ENCODE data around the gene DLGAP4.
"Not testable (repeated sequence)": the region's sequence is repeated elsewhere in the genome, so short reads cannot be mapped to it uniquely, and the experiment has no call there.

Gene DLGAP4

DNA sequence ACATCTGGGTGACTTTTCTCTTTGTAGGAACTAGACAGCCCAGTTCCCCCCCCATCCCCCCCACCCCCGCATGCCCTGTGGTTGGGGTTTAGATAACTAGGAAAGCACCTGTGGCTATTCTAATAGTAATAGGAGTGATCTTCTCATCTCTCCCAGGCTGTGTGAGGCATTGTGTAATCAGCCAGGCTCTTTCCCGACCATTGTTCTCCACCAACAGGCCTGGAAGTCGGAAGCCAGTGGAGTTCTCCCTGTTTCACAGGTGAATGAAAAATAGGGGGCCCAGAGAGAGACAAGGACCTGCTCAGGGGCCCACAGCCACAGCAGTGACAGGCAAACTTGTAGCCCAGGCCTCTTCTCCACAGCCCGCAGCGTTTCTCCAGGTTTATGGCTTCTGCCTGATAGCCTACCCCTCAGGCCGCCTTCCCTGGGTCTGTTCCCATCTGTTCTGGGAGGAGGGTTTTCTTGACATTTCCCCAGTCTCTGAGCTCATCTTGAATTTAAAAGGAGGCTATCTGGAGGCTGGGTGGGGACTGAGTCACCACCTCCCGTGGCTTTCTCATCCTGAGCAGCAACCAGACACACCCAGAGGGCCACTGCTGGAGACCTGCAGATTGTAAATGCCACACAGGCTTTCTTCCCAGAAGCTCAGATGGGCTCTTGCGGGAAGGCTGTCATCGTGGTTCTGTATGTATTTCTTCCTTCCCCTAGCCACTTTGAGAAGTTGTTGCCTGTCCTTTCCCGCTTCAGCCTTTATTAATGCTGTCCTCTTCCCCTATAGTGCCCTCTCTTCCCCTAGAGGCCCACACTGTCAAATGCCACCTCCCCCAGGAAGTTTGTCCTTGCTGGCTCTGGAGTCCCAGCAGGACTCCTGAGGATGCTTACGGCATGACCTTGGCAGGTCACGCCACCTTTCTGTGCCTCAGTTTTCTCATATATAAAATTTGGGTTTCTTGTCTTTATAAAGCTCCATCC is 159.3 kb downstream of the DLGAP4 start:
- Histone ChIP-seq H3K4me1 (ENCODE audit: insufficient read depth, low read length) (peaks cover 32% of the 10 kb centered on the region), H3K9me3 (ENCODE audit: low read length) (no peaks in the 10 kb centered on the region), H2AFZ (ENCODE audit: low read depth, low read length) (no peak overlapping the region), H3K27me3 (ENCODE audit: insufficient read depth, low read length) (no peaks in the 10 kb centered on the region), H3K4me3 (ENCODE audit: low read length) (no peak overlapping the region), H3K36me3 (ENCODE audit: insufficient read depth, low read length) (peaks cover 7% of the 10 kb centered on the region)

DNA sequence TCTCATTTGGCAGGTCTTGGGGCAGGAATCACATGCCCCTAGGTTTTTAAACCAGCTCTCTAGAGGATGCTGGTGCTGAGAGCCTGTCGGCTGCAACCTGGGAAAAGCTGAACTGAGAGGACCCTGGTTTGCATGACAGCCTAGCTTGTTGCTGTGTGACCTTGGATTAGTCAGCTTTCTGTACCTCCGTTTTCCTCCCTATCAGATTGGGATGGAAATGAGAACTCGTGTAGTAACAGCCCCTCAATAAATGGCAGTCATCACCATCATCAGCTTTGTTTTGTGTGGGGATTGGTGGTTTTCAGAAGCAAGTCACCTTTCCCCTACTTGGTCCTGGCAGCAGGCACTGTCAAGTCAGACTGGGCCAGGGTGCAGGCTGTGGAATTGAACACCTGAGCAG is 159.9 kb downstream of the DLGAP4 start:
- Histone ChIP-seq H3K27me3 (ENCODE audit: insufficient read depth, low read length) (no peaks in the 10 kb centered on the region), H2AFZ (ENCODE audit: low read depth, low read length) (no peak overlapping the region), H3K9me3 (ENCODE audit: low read length) (no peaks in the 10 kb centered on the region), H3K4me3 (ENCODE audit: low read length) (no peak overlapping the region), H3K36me3 (ENCODE audit: insufficient read depth, low read length) (peaks cover 7% of the 10 kb centered on the region), H3K4me1 (ENCODE audit: insufficient read depth, low read length) (peaks cover 27% of the 10 kb centered on the region)

GRCh38 chr20:36467076-36467999 is 161.2 kb downstream of the DLGAP4 start:
- no peaks in the 10 kb centered on the region for H3K27me3 ChIP-seq (ENCODE audit: insufficient read depth, low read length)
- H3K9me3 ChIP-seq (ENCODE audit: low read length): no peaks in the 10 kb centered on the region
- H2AFZ ChIP-seq (ENCODE audit: low read depth, low read length): no peak overlapping the region
- peaks cover 27% of the 10 kb centered on the region for H3K4me1 ChIP-seq (ENCODE audit: insufficient read depth, low read length)
- H3K36me3 ChIP-seq (ENCODE audit: insufficient read depth, low read length): peaks cover 7% of the 10 kb centered on the region
- no peak overlapping the region for H3K4me3 ChIP-seq (ENCODE audit: low read length)

- no peak overlapping the region for H2AFZ ChIP-seq (ENCODE audit: low read depth, low read length)
- no peaks in the 10 kb centered on the region for H3K9me3 ChIP-seq (ENCODE audit: low read length)
- H3K4me1 ChIP-seq (ENCODE audit: insufficient read depth, low read length): peaks cover 18% of the 10 kb centered on the region
- H3K36me3 ChIP-seq (ENCODE audit: insufficient read depth, low read length): peaks cover 14% of the 10 kb centered on the region
- no peaks in the 10 kb centered on the region for H3K27me3 ChIP-seq (ENCODE audit: insufficient read depth, low read length)
- no peak overlapping the region for H3K4me3 ChIP-seq (ENCODE audit: low read length)
Measured at GRCh38 chr20:36468149-36469000, 162.2 kb downstream of the DLGAP4 start.

- Histone ChIP-seq H3K27me3 (ENCODE audit: insufficient read depth, low read length) (no peaks in the 10 kb centered on the region), H3K4me3 (ENCODE audit: low read length) (no peak overlapping the region), H3K4me1 (ENCODE audit: insufficient read depth, low read length) (peaks cover 10% of the 10 kb centered on the region), H3K9me3 (ENCODE audit: low read length) (no peaks in the 10 kb centered on the region), H2AFZ (ENCODE audit: low read depth, low read length) (no peak overlapping the region), H3K36me3 (ENCODE audit: insufficient read depth, low read length) (peaks cover 21% of the 10 kb centered on the region)
Measured at GRCh38 chr20:36469973-36470372, 163.8 kb downstream of the DLGAP4 start.

GRCh38 chr20:36471885-36472636 is 165.9 kb downstream of the DLGAP4 start:
- Histone ChIP-seq H3K27me3 (ENCODE audit: insufficient read depth, low read length) (no peaks in the 10 kb centered on the region), H2AFZ (ENCODE audit: low read depth, low read length) (no peak overlapping the region), H3K4me1 (ENCODE audit: insufficient read depth, low read length) (no peaks in the 10 kb centered on the region), H3K36me3 (ENCODE audit: insufficient read depth, low read length) (peaks cover 22% of the 10 kb centered on the region), H3K9me3 (ENCODE audit: low read length) (no peaks in the 10 kb centered on the region), H3K4me3 (ENCODE audit: low read length) (no peak overlapping the region)

- Histone ChIP-seq H3K4me3 (ENCODE audit: low read length) (no peak overlapping the region), H3K9me3 (ENCODE audit: low read length) (no peaks in the 10 kb centered on the region), H3K27me3 (ENCODE audit: insufficient read depth, low read length) (no peaks in the 10 kb centered on the region), H3K4me1 (ENCODE audit: insufficient read depth, low read length) (no peaks in the 10 kb centered on the region), H3K36me3 (ENCODE audit: insufficient read depth, low read length) (peaks cover 27% of the 10 kb centered on the region), H2AFZ (ENCODE audit: low read depth, low read length) (no peak overlapping the region)
Measured at GRCh38 chr20:36472637-36473090, 166.5 kb downstream of the DLGAP4 start.

- Histone ChIP-seq H3K4me1 (ENCODE audit: insufficient read depth, low read length) (no peaks in the 10 kb centered on the region), H3K27me3 (ENCODE audit: insufficient read depth, low read length) (no peaks in the 10 kb centered on the region), H3K4me3 (ENCODE audit: low read length) (no peak overlapping the region), H2AFZ (ENCODE audit: low read depth, low read length) (no peak overlapping the region), H3K9me3 (ENCODE audit: low read length) (no peaks in the 10 kb centered on the region), H3K36me3 (ENCODE audit: insufficient read depth, low read length) (peaks cover 29% of the 10 kb centered on the region)
Measured at GRCh38 chr20:36473164-36473563, 167.0 kb downstream of the DLGAP4 start.

GRCh38 chr20:36474563-36474962 is 168.4 kb downstream of the DLGAP4 start:
- no peaks in the 10 kb centered on the region for H3K4me1 ChIP-seq (ENCODE audit: insufficient read depth, low read length)
- peaks cover 34% of the 10 kb centered on the region for H3K36me3 ChIP-seq (ENCODE audit: insufficient read depth, low read length)
- H3K9me3 ChIP-seq (ENCODE audit: low read length): no peaks in the 10 kb centered on the region
- H2AFZ ChIP-seq (ENCODE audit: low read depth, low read length): no peak overlapping the region
- no peak overlapping the region for H3K4me3 ChIP-seq (ENCODE audit: low read length)
- no peaks in the 10 kb centered on the region for H3K27me3 ChIP-seq (ENCODE audit: insufficient read depth, low read length)

- not testable (repeated sequence) for H2AFZ ChIP-seq (ENCODE audit: low read depth, low read length); H3K4me1 ChIP-seq (ENCODE audit: insufficient read depth, low read length)
Measured at GRCh38 chr20:36475054-36475453, 168.9 kb downstream of the DLGAP4 start.

GRCh38 chr20:36477475-36477874 is 171.3 kb downstream of the DLGAP4 start:
- H3K4me3 ChIP-seq (ENCODE audit: low read length): no peak overlapping the region
- H3K36me3 ChIP-seq (ENCODE audit: insufficient read depth, low read length): peaks cover 44% of the 10 kb centered on the region
- H3K4me1 ChIP-seq (ENCODE audit: insufficient read depth, low read length): no peaks in the 10 kb centered on the region
- no peaks in the 10 kb centered on the region for H3K9me3 ChIP-seq (ENCODE audit: low read length)
- no peaks in the 10 kb centered on the region for H3K27me3 ChIP-seq (ENCODE audit: insufficient read depth, low read length)
- H2AFZ ChIP-seq (ENCODE audit: low read depth, low read length): no peak overlapping the region

More at GRCh38 chr20:36475054-36475453, 168.9 kb downstream of the DLGAP4 start:
- H3K27me3 ChIP-seq (ENCODE audit: insufficient read depth, low read length); H3K4me3 ChIP-seq (ENCODE audit: low read length); H3K9me3 ChIP-seq (ENCODE audit: low read length): not testable (repeated sequence)
- H3K36me3 ChIP-seq (ENCODE audit: insufficient read depth, low read length): peaks cover 31% of the 10 kb centered on the region
